ENCODE measurements around the gene ZNF576.

DNA sequence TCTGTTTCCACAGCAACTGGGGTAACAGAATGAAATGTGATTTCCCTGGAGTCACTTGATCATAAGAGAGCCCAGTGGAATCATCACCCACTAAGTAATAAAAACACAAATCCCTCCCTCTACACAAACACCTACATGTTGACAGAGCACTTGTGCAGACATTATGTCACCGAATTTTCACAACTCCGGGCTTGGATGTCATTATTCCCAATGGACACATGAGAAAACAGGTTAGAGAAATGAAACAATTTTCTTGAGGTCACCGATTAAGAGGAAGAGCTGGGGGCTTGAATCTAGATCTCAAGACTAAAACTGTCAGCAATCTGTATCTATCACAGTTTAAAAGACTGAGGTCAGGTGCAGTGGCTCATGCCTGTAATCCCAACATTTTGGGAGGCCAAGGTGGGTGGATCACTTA is 24.2 kb upstream of the ZNF576 start:
- TF ChIP-seq, protein P1, sequence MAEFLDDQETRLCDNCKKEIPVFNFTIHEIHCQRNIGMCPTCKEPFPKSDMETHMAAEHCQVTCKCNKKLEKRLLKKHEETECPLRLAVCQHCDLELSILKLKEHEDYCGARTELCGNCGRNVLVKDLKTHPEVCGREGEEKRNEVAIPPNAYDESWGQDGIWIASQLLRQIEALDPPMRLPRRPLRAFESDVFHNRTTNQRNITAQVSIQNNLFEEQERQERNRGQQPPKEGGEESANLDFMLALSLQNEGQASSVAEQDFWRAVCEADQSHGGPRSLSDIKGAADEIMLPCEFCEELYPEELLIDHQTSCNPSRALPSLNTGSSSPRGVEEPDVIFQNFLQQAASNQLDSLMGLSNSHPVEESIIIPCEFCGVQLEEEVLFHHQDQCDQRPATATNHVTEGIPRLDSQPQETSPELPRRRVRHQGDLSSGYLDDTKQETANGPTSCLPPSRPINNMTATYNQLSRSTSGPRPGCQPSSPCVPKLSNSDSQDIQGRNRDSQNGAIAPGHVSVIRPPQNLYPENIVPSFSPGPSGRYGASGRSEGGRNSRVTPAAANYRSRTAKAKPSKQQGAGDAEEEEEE (CRISPR knock-in tag; IDR thresholded peaks at IDR 0.05; ENCODE audit: borderline replicate concordance) = no peak
- TF ChIP-seq YEATS2 (CRISPR knock-in tag; IDR thresholded peaks at IDR 0.05; ENCODE audit: borderline replicate concordance) (no peak), ZMYM4 (CRISPR knock-in tag; IDR thresholded peaks at IDR 0.05) (no peak), ZNF75D (CRISPR knock-in tag; IDR thresholded peaks at IDR 0.05; ENCODE audit: borderline replicate concordance) (no peak), ZNF589 (CRISPR knock-in tag; conservative IDR thresholded peaks at IDR 0.05) (no peak), ZKSCAN1 (IDR thresholded peaks at IDR 0.05; ENCODE audit: low read length) (no peak), KDM5A (IDR thresholded peaks at IDR 0.05; ENCODE audit: borderline replicate concordance, low read length) (no peak), CTCF (CRISPR knock-in tag; IDR thresholded peaks at IDR 0.05) (no peak)
